Measurements from ENCODE around the gene MTG2.

Gene MTG2

GRCh38 chr20:62137478-62138203, 45.2 kb upstream of the MTG2 start:
- H3K27ac ChIP-seq (ENCODE audit: low read length) = no peak overlapping the region
- TF ChIP-seq CTCF (IDR thresholded peaks at IDR 0.05; ENCODE audit: low read depth, low read length) = no peak
- TF ChIP-seq EZH2phosphoT487 (IDR thresholded peaks at IDR 0.05; ENCODE audit: low read depth) = no peak
- no peak overlapping the region for H2AFZ ChIP-seq (ENCODE audit: low read depth, low read length)
- no peak overlapping the region for H3K4me2 ChIP-seq (ENCODE audit: low read length)
- H3K27me3 ChIP-seq (ENCODE audit: low read depth, low read length) = no peaks in the 10 kb centered on the region
- H3K79me2 ChIP-seq (ENCODE audit: low read length) = peaks cover 47% of the 10 kb centered on the region
- H3K9me3 ChIP-seq (ENCODE audit: insufficient read depth, low read length) = no peaks in the 10 kb centered on the region
- no peak overlapping the region for H3K4me3 ChIP-seq (ENCODE audit: low read length)
- no peak overlapping the region for H3K9ac ChIP-seq (ENCODE audit: low read length)
- peaks cover 12% of the 10 kb centered on the region for H3K4me1 ChIP-seq (ENCODE audit: low read length)
- H4K20me1 ChIP-seq (ENCODE audit: insufficient read depth, low read length) = peaks cover 59% of the 10 kb centered on the region
- H3K36me3 ChIP-seq (replicated peaks; ENCODE audit: low read depth, low read length) = peaks cover 80% of the 10 kb centered on the region

- Histone ChIP-seq H3K4me1 (ENCODE audit: low read length) (peaks cover 12% of the 10 kb centered on the region), H3K36me3 (replicated peaks; ENCODE audit: low read depth, low read length) (peaks cover 76% of the 10 kb centered on the region), H3K9ac (ENCODE audit: low read length) (no peak overlapping the region), H3K79me2 (ENCODE audit: low read length) (peaks cover 53% of the 10 kb centered on the region), H3K27ac (ENCODE audit: low read length) (no peak overlapping the region), H4K20me1 (ENCODE audit: insufficient read depth, low read length) (peaks cover 59% of the 10 kb centered on the region), H3K9me3 (ENCODE audit: insufficient read depth, low read length) (no peaks in the 10 kb centered on the region), H3K4me2 (ENCODE audit: low read length) (no peak overlapping the region), H2AFZ (ENCODE audit: low read depth, low read length) (no peak overlapping the region), H3K4me3 (ENCODE audit: low read length) (no peak overlapping the region), H3K27me3 (ENCODE audit: low read depth, low read length) (no peaks in the 10 kb centered on the region)
- TF ChIP-seq EZH2phosphoT487 (IDR thresholded peaks at IDR 0.05; ENCODE audit: low read depth) (no peak), CTCF (IDR thresholded peaks at IDR 0.05; ENCODE audit: low read depth, low read length) (no peak)
Observed at GRCh38 chr20:62138204-62138543, 44.7 kb upstream of the MTG2 start.

- Histone ChIP-seq H3K9ac (ENCODE audit: low read length) (no peak overlapping the region), H3K27ac (ENCODE audit: low read length) (no peak overlapping the region), H3K4me1 (ENCODE audit: low read length) (peaks cover 12% of the 10 kb centered on the region), H3K4me2 (ENCODE audit: low read length) (no peak overlapping the region), H4K20me1 (ENCODE audit: insufficient read depth, low read length) (peaks cover 57% of the 10 kb centered on the region), H3K36me3 (replicated peaks; ENCODE audit: low read depth, low read length) (peaks cover 70% of the 10 kb centered on the region), H3K9me3 (ENCODE audit: insufficient read depth, low read length) (no peaks in the 10 kb centered on the region), H2AFZ (ENCODE audit: low read depth, low read length) (no peak overlapping the region), H3K27me3 (ENCODE audit: low read depth, low read length) (no peaks in the 10 kb centered on the region), H3K4me3 (ENCODE audit: low read length) (no peak overlapping the region), H3K79me2 (ENCODE audit: low read length) (peaks cover 57% of the 10 kb centered on the region)
- no peak for TF ChIP-seq EZH2phosphoT487 (IDR thresholded peaks at IDR 0.05; ENCODE audit: low read depth)
- no peak for TF ChIP-seq CTCF (IDR thresholded peaks at IDR 0.05; ENCODE audit: low read depth, low read length)
Observed at GRCh38 chr20:62138912-62139311, 43.9 kb upstream of the MTG2 start.

GRCh38 chr20:62139636-62140035, 43.2 kb upstream of the MTG2 start:
- TF ChIP-seq EZH2phosphoT487 (IDR thresholded peaks at IDR 0.05; ENCODE audit: low read depth) = no peak
- TF ChIP-seq CTCF (IDR thresholded peaks at IDR 0.05; ENCODE audit: low read depth, low read length) = no peak
- H3K27ac ChIP-seq (ENCODE audit: low read length) = no peak overlapping the region
- H3K9me3 ChIP-seq (ENCODE audit: insufficient read depth, low read length) = no peaks in the 10 kb centered on the region
- H2AFZ ChIP-seq (ENCODE audit: low read depth, low read length) = no peak overlapping the region
- H3K36me3 ChIP-seq (replicated peaks; ENCODE audit: low read depth, low read length) = peaks cover 66% of the 10 kb centered on the region
- peaks cover 57% of the 10 kb centered on the region for H4K20me1 ChIP-seq (ENCODE audit: insufficient read depth, low read length)
- no peak overlapping the region for H3K9ac ChIP-seq (ENCODE audit: low read length)
- peaks cover 14% of the 10 kb centered on the region for H3K4me1 ChIP-seq (ENCODE audit: low read length)
- no peak overlapping the region for H3K4me2 ChIP-seq (ENCODE audit: low read length)
- peaks cover 64% of the 10 kb centered on the region for H3K79me2 ChIP-seq (ENCODE audit: low read length)
- no peak overlapping the region for H3K4me3 ChIP-seq (ENCODE audit: low read length)
- H3K27me3 ChIP-seq (ENCODE audit: low read depth, low read length) = no peaks in the 10 kb centered on the region
